GM18505 (cell line): Measurements from ENCODE around the gene RNF43.

Experiments used
- ATAC-seq: cut with Tn5 transposase; IDR thresholded peaks from one replicate; pipeline ENCODE4 v1.9.1; 2021; ENCODE audit not compliant: unreplicated experiment
- POLR2A ChIP-seq: IDR thresholded peaks from 4 replicates; pipeline ENCODE4 v1.6.1; 2011; ENCODE audit warnings: borderline replicate concordance; ENCODE audit not compliant: insufficient read depth, insufficient read length; ENCODE audit errors: extremely low read depth

RNF43 gene

DNA sequence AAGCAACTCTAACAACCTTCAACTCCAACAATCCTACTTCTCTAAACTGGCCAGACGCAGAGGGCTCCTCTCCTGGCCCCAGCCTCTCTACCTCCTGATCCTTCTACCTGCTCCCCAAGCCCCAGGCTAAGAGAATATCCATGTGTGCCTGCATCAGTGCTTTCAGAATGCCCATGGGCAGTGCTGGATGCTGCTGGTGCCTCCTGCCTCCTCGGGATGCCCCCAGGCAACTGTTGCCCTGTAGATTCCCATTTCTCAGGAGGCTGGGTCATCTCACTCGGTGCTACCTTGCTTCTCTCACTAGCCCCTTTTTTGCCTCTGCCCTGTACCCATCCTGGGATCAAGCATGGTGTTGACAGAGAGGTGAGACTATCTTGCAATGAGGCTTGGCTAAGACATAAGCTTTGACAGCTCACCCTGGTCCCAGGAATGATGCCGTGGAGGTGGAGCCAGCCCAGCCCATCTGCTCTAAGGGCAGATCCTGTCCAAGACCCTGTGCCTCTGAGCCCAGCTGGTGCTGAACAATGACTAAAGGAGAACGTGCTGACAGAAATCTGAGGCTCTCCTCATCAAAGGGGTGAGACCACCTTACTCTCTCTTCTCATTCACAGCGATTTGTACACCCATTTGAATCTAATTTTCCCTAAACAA is 45.9 kb downstream of the RNF43 start:
- TF ChIP-seq POLR2A: no peak
- ATAC-seq: no peak

DNA sequence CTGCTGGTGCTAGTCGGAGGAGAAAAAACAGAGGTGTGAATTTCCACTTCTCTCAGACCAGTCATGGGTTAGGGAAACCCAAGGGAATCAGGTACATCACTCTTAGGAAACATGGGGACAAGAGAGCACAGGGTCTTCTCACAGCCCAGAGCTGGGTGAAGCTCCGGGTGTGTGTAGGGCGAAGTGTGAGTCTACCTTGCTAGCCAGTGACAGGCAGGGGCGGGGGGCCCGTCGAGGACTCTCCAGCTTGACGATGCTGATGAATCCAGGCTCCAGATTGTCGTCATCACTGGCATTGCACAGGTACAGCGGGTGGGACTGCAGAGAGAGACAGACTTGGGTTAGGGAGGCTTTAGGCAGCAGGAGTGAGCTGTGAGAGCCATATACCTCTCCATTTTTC is 46.6 kb downstream of the RNF43 start:
- no peak for ATAC-seq
- TF ChIP-seq POLR2A: no peak

DNA sequence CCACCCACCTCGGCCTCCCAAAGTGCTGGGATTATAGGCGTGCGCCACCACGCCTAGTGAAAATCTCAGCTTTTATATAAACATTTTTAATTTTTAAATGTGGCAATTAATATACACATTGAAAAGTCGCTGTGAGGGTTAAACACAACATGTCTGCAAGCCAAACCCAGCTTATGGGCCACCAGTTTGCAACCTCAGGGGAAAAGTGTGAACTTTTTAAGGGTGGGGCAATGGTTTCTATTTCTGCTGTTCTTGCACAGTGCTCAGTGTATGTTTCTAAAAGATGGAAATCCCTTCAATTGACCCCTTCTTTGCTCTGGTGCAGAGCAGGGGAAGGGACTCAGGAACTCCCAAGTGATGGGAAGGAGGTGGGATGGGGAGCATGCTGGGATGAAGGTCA is 47.0 kb downstream of the RNF43 start:
- TF ChIP-seq POLR2A: no peak
- no peak for ATAC-seq

DNA sequence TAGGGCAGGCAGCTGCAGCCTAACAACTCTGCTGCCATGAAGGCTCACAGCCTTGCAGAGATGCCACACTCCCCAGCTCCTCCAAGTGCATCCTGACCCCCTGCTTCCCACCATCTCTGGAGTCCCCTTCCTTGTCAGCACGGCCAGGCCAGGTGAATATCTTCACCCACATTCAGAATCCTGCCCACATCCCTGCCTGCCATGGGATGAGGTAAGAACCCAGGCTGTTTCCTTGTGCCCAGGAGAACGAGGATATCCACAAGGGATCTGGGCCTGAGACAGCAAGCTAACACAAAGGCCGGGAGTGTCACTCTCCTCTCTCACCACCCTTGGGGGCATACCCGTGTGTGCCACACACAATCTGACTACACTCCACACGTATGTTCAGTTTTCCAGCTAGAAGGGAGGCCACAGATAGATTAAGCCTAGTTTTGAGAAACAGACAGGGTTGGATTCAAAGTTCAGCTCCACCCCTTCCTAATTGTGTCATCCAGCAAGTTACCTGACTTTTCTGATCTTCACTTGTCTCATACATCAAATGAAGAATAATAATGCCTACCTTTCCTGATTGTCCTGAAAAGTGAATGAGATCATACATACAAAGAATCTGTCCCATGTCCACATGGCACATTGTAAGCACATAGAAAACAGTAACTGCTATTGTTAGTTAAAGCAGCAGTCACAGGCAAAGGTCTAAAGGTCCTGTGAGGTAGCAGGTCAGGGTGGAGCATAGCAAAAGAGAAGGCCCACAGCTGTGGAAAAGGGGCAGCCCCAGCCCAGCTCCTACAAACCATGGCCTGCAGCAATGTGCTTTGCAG is 47.9 kb downstream of the RNF43 start:
- no peak for TF ChIP-seq POLR2A
- no peak for ATAC-seq

DNA sequence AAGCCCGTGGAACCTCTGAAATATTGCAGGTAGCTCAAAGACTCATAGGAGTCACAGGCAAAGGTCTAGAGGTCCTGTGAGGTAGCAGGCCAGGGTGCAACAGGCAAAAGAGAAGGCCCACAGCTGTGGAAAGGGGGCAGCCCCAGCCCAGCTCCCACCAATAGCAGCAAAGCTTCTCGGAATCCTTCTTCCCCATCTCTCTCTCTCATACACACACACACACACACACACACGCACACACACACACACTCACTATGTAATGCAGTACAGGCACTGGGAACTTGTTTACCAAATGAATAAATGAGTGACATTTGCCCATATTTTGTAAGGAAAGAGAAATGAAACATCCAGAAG is 48.5 kb downstream of the RNF43 start:
- ATAC-seq: no peak
- no peak for TF ChIP-seq POLR2A
